Forelimb muscle (tissue), 1 donor: ENCODE data around the gene CAPRIN2. TPM values are rescaled to one million over a fixed set of nuclear protein-coding genes. Genes with fewer than 3 reads are reported as not detected.

Experiments used
- DNase-seq: peaks from one replicate; pipeline ENCODE4 v3.0.0-alpha.2; 2013; ENCODE audit warnings: low read depth
- polyA plus RNA-seq: library from polyadenylated mRNA; unstranded; fragments of 120-200 nt; gene quantifications from one replicate; pipeline ENCODE4 v1.2.1, GENCODE V29; 2013; ENCODE audit not compliant: insufficient read length

Gene CAPRIN2
- polyA plus RNA-seq, 1 donor: 27.1 TPM

- no peak for DNase-seq
Observed at GRCh38 chr12:30761730-30762129, 7.0 kb upstream of the CAPRIN2 start.

DNA sequence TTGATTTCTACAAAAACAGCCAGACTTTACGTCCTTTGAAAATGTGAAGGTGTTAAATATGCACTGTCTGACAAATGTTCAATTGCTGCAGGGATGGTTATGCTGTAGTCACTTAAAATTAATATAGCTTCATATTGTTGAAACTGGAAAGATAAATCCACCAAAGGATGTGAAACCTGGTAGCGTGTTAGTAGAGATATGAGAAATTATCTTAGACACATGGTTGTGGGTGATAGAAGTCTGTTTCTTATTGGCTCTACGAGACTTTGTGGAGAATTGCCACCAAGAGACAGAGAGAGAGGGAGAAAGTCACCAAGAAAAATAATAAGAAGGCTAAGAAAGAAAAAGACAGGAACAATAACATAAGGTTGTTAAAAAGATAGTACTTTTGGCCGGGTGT lies 2.6 kb upstream of the CAPRIN2 start:
- DNase-seq: no peak

- DNase-seq: no peak
Observed at GRCh38 chr12:30756074-30756473, 1.3 kb upstream of the CAPRIN2 start.

DNA sequence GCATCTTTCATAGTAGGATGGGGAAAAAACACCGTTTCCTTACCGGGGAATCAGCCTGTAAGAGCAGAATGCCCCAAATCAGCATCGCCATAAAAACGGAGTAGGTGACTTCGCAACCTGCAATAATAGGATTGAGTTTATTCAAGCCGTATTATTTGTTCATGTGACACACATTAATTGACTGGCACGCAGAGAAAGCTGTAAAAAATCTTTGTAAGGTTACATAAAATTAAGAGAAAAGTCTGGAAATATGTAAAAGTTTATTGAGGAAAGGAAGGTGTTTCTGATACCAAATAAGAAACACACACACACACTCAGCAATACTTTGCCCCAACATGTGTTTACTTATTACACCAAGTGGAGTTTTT lies 628 bp upstream of the CAPRIN2 start:
- no peak for DNase-seq

DNA sequence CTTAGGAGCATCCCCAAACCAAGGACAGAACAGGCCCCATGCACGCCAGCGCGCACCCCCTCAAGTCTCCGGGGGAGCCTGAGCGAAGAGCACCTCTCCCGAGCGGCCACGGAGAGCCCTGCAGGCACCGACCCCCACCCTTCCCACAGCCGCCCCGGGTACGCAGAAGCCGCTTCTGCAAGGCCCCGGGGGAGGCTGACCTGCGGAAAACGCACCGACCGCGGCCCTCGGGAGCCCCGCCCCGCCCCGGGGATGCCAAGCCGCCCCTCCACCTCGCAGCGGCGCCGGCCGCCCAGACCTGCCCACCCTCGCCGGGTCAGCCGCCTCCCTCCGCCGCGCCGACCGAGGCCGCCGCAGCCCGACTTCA lies 385 bp downstream of the CAPRIN2 start:
- no peak for DNase-seq

DNA sequence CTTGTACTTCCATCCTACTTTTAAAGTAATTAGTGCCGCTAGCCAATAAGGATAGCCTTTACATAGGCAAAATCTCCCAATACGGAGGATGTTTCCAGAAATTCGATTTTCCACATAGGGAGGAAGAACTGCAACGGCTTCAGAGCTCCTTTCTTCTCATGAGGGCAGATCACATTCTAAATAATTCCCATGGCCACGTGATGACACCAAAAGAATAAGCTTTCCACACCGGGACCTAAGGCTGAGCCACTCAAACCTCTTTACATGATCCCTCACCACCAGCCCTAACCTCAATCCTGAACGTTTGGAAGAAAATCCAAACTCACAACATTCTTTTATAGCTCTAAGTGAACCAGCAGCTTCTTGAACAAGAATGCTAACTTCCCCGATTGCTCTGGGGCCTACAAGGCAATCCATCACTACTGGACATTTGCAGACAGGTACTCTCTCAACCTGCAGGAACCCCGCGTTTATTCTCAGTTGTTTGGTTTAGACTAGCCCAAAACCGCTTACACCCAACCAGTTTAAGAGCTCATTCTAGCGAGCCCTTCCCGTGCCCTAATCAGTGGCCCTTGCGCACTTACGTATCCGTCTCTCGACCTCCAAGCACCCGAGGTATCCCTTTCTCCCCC lies 884 bp downstream of the CAPRIN2 start:
- DNase-seq: no peak

DNA sequence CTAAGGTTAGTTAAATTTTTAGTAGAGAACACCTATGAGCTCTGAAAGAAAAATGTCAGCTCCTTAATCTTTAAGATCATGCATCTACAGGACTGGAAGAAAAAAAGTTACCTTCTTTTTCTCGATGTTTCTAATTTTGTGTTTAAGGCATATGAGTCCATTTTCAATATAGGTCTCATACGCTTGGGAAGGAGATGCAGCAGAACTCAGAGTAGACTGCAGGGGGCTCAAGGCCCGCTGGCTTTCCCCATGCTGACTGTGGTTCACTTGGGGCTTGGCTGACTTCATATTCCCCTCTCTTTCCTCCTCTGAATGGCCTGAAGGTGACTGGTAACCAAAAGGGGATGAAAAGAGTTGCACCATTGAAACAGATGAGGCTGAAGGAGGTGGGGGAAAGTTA lies 1.5 kb downstream of the CAPRIN2 start:
- DNase-seq: no peak

GRCh38 chr12:30752255-30752654 lies 2.5 kb downstream of the CAPRIN2 start:
- no peak for DNase-seq

DNA sequence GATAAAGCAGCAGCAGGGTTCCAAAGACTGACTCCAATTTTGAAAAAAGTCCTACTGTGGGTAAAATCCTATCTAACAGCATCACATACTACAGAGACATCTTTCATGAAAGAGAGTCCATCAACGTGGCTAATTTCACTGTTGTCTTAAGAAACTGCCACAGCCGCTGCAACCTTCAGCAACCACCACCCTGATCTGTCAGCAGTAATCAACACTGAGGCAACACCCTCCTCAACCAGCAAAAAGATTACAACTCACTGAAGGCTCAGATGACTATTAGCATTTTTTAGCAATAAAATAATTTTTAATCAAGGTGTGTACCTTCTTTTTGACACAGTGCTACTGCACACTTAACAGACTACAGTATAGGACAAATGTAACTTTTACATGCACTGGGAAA lies 6.6 kb downstream of the CAPRIN2 start:
- no peak for DNase-seq

DNA sequence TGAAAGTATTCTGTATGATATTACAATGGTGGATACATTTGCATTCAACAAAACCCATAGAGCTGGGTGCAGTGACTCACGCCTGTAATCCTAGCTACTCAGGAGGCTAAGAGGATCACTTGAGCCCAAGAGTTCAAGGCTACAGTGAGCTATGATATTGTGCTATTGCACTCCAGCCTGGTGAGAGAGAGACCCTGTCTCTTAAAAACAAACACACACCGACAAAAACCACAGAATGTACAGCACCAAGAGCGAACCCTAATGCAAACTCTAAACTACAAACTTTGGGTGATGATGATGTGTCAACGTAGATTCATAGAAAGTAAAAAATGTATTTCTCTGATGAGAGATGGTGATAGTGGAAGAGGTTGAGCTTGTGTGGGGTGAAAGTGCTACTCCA lies 8.6 kb downstream of the CAPRIN2 start:
- no peak for DNase-seq

DNA sequence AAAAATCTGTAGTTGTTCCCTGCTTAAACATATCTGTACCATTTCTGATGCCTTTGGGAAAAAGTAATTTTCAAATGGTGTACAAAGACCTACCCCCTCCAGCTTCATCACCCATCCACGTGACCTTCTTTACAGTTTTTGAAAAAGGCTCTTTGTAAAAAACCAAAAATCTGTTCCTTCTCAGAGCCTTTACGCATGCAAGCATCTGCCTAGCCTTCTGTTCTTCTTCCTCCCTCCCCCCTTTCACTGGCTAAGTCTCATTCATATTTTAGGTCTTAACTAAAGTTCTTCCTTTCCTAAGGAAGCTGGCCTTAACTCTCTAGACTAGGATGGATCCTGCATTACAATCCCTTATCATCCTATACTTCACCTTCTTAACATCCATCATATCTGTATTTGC lies 10.4 kb downstream of the CAPRIN2 start:
- DNase-seq: no peak

DNA sequence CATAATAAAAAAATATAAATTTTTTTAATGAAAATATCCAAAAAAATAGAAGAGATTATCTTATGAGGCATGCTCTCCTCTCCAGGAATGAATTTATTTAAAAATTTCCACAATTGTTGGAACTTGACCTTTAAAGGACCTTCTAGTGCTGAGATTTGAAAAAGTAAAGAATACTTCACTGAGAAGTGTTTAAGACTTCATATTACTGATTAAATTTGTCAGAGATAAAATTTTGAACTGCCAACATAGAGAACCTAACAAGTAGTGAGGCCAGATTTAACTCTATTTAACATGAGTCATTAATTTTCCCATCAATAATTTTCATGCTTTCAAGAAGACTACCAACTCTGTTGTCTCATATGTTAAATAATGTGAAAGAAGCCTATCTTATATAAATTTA lies 14.5 kb downstream of the CAPRIN2 start:
- DNase-seq: no peak

DNA sequence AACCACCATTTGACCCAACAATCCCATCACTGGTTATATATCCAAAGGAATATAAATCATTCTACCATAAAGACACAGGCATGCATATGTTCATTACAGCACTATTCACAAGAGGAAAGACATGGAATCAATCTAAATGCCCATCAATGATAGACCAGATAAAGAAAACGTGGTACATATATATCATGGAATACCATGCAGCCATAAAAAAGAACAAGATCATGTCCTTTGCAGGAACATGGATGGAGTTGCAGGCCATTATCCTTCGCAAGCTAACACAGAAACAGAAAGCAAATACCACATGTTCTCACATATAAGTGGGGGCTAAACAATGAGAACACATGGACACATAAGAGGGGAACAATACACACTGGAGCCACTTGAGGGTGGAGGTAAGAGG lies 15.7 kb downstream of the CAPRIN2 start:
- DNase-seq: no peak

DNA sequence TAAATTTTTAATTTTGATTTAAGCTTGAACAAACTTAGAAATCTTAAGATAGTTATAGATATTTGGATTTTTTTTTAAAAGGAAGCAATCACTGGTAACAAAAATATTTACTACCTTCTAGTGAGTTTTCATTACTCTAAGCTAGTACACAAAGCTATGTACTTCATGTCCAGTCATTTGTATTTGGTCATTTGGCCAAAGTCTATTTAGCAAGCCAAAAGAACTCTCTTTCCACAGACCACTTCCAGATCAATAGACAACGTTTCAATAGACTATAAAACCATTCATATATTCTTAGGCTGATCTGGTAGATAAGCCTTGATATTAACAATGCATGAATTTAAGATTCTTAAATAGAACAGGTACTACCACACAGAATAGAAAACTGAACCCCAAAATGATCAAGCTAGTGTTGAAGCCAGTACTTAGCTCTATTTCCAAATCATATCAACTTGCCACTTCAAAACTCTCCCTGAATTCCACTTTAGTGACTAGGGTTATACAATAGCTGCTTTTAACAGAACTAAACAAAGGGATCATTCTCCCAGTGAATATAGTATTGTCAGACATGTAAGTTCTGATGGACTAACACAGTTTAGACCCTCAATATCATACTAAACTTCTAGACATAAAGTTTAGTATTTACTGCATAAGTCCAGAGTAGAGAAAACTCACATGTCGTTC lies 21.7 kb downstream of the CAPRIN2 start:
- DNase-seq: no peak

DNA sequence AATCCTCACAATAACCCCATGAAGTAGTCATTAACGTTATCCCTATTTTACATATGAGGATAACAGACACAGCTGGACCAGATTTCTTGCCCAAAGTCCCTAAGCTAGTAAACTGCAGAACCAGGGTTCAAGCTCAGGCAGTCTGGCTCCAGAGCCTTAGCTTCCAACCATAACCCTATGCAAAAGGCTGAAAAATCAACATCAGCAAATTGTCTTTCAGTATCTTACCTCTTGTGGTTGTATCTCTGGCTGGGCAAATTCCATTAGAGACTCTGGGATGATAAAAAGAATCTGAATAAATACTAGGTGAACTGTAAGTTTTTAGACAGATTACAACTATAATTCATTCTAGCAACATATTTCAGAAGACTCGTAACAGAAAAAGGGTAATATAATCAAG lies 24.7 kb downstream of the CAPRIN2 start:
- DNase-seq: no peak

DNA sequence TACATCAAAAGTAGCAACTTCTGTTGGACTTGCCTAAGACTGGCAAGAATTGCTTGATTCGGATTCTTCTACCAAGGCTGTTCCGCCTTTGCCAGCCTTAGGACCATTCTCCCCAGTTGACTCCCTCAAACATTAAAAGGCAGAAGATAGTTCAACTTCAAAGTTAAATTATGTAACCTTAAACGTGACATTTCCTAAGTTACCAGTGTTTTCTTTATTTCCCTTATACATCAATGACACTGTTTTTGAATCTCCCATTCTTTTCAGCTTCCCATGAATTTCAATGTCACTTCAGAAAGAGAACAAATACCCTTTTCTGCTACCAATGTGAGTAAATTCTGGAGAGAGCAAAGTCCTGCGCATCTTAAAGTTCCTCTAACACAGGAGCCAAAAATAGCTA lies 25.2 kb downstream of the CAPRIN2 start:
- DNase-seq: no peak

GRCh38 chr12:30726647-30727046 lies 28.1 kb downstream of the CAPRIN2 start:
- no peak for DNase-seq

DNA sequence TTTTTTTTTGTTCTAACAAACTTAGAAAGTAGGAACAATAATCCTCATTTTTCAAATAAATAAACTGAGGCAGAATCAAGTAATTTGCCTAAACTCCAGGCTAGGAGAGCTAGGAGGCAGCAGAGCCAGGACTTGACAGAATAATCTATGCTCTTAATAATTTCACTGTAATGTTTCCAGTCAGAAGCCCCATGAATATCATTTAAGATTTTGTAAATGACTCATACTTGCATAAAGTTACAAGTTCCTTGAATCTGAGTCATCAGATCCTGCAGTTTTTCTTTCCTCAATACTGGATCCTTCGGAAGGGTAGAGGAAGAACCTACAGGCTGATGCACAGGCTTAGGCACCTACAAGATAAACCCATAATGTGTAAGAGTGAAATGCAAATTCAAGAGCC lies 29.0 kb downstream of the CAPRIN2 start:
- DNase-seq: no peak

DNA sequence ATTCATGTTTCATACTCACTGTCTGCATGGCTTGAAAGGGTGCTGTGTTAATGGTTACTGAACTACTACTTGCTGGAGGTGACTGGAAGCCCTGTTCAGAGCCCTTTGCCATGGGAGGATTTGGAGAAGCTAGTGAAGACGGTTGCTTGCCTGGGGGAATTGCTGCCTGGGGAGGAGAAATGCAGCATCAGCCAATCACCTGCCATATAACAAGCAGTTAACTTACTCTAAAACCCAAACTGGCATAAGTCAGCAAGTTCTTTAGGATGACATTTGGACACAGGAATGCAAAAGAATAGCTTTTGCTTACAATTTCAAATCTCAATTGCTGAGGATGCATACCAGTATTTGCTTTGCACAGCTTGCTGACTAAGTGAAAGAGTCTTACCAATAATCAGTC lies 35.7 kb downstream of the CAPRIN2 start:
- DNase-seq: no peak

DNA sequence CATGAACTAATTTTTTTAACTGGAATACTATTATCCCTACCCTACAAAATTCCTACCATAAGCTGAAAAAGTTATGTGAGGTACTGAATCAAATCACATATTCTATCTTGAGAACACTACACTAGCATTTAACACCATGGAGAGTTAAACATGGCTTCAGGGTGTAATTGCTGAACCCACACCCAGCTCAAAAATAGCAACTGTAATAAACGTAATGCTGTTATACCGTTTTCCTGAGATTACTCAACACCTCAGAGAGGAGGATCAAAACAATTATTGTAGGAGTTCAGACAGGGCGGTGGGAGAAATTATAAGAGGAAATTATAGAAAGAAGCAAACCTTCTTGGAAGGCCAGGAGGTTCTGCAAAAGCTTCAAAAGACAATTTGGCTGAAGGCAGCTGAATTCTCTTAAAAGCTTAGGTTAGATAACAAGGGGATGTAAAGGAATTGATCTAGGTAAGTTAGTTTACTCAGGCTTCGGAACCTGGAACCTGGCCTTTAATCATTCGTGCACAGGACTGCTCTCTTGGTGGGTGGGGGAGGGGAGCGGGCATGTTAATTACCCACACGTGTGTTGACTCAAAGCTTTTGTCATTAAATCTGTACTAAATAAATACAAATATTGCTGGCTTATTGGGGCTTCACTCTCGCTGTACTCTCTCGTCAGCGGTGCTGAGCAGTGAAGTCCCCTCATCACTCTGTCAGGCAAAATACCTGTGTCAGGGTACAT lies 47.0 kb downstream of the CAPRIN2 start:
- no peak for DNase-seq

DNA sequence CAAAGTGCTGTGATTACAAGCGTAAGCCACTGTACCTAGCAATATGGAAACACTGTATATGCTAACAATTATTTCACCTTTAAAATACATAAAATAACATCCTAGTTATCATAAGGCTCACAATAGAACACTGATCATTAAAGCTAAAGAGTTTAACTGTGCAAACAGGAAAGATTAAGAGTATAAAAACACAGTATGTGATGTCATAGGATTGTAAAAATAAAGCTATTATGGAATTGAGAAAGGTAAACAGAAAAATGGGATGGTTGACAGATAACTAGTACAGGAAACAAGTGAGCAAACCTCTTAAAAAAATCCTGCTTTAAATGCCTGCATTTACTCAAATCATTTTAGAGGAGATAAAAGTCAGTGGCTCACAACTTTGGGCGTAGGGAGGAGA lies 48.3 kb downstream of the CAPRIN2 start:
- DNase-seq: no peak

DNA sequence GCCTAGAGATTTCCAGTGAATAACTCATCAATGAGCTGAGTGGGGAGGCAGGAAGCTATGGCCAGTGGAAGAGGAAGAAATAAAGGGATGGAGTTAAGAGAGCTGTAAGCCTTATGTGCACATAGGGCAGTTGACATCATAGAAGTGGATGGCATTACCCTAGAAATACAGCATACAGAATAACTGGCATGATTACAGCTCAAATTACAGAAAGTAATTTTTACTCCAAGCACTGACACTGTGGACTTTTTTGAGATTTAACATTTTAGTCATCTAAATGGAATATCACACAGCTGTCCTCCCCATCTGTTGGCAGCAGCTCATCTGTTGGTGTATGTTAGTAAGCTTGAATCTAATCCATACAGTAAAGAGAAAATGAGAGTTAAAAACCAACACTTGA lies 53.7 kb downstream of the CAPRIN2 start:
- no peak for DNase-seq

DNA sequence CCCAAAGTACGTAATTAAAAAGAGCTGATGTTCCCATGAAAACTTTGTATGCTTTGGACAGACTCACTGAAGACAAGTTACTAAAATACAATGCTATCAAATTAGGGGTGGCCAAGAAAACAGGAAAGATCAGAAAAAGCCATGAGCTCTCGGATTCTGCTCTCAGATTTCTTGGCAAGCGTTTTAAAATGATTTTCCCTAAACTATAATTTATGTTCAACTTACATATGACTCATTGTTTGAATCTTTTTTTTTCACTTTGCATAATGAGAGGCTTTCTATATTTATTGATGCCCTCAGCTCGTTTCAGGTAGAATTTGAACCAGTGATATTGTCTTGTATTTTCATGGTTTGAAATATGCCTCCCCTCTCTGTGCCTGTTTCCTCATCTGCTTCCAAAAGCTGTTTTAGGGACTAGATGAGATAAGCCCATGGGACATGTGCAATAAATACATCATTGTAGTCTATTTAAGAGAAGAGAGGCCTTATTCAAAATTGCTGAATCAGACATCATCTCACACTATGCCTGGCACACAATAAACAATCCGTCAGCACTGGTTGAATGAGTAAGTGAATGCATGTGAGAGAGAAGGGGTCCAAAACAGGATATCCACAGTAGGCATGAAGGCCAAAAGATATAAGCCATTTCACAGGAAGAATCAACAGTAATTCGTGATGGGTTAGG lies 54.4 kb downstream of the CAPRIN2 start:
- no peak for DNase-seq
